GM21447 (cell line): Measurements from ENCODE around the gene KYAT1.
A peak's percentile ranks its signal among the peaks of the same experiment; 100 is the strongest.
"Not testable (repeated sequence)": the region's sequence is repeated elsewhere in the genome, so short reads cannot be mapped to it uniquely, and the experiment has no call there.

Experiments used
- ATAC-seq: cut with Tn5 transposase; IDR thresholded peaks from one replicate; pipeline ENCODE4 v1.9.1; 2021; ENCODE audit not compliant: unreplicated experiment

Gene KYAT1

GRCh38 chr9:128820665-128821583 is 60.8 kb downstream of the KYAT1 start:
- ATAC-seq, result no peak

- ATAC-seq, result no peak
These were observed 61.8 kb downstream of the KYAT1 start for GRCh38 chr9:128819716-128820664.

- ATAC-seq, result peak; percentile 37
These were observed 62.7 kb downstream of the KYAT1 start for GRCh38 chr9:128818839-128819715.

GRCh38 chr9:128818099-128818838 is 63.5 kb downstream of the KYAT1 start, which contains the start of gene ENDOG:
ENDOG (plus strand) TSS chr9:128818500; CDS start chr9:128818685, 185 bp downstream.
- ATAC-seq, result peak; percentile 84

GRCh38 chr9:128810873-128811272 is 70.9 kb downstream of the KYAT1 start:
- no peak for ATAC-seq

GRCh38 chr9:128809831-128810230 is 71.9 kb downstream of the KYAT1 start:
- ATAC-seq, result no peak

- ATAC-seq, result no peak
These were observed 72.6 kb downstream of the KYAT1 start for GRCh38 chr9:128809036-128809599.

- ATAC-seq, result no peak
These were observed 73.2 kb downstream of the KYAT1 start for GRCh38 chr9:128808543-128808942.

GRCh38 chr9:128807827-128808226 is 73.9 kb downstream of the KYAT1 start:
- no peak for ATAC-seq

- ATAC-seq, result no peak
These were observed 76.1 kb downstream of the KYAT1 start for GRCh38 chr9:128805661-128806060.

GRCh38 chr9:128802482-128802881 is 79.3 kb downstream of the KYAT1 start:
- ATAC-seq, result no peak

- no peak for ATAC-seq
These were observed 81.7 kb downstream of the KYAT1 start for GRCh38 chr9:128800061-128800460.

GRCh38 chr9:128798896-128799295 is 82.9 kb downstream of the KYAT1 start:
- no peak for ATAC-seq

GRCh38 chr9:128794961-128795360 is 86.8 kb downstream of the KYAT1 start:
- ATAC-seq, result not testable (repeated sequence)

- ATAC-seq, result no peak
These were observed 88.6 kb downstream of the KYAT1 start for GRCh38 chr9:128792978-128793686.

- no peak for ATAC-seq
These were observed 89.6 kb downstream of the KYAT1 start for GRCh38 chr9:128792134-128792533.

GRCh38 chr9:128790536-128790935 is 91.2 kb downstream of the KYAT1 start:
- no peak for ATAC-seq

- no peak for ATAC-seq
These were observed 93.3 kb downstream of the KYAT1 start for GRCh38 chr9:128788445-128788844.

GRCh38 chr9:128787659-128788058 is 94.1 kb downstream of the KYAT1 start:
- no peak for ATAC-seq
